ENCODE measurements around the gene CTNNB1. TPM values are rescaled to one million over a fixed set of nuclear protein-coding genes. Genes with fewer than 3 reads are reported as not detected.

The CTNNB1 gene
- total RNA-seq, 1 experiment from 2014 or later, result 186 TPM

DNA sequence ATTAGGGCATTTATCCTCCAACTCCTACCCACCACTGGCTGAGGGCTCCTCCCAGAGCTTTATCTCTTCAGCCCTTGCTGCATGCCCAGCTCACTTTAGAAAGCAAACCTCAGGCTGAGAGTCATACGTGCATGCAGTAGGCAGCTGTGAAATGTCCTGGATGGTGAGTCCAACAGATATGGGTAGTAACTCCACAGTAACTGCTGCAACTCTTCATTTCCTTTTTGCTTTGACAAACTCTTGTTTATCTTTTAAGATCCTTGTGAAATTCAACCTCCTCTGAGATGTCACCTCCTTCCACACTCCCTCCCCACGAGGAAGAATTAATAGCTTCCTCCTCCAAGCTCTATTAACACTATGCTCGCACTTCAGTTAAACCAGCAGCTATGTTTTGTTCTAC is 35.9 kb upstream of the CTNNB1 start:
- no peak overlapping the region for H3K4me3 ChIP-seq (ENCODE audit: low read depth in 2 of 2, low read length in 2 of 2)
- no peak for DNase-seq (ENCODE audit: low read depth, low spot score)
- no peaks in the 10 kb centered on the region for H3K4me1 ChIP-seq (ENCODE audit: control insufficient read depth, insufficient read depth, low read length)
- no peak overlapping the region for H3K27ac ChIP-seq (ENCODE audit: low read length)
- no peak for TF ChIP-seq POLR2AphosphoS5 (IDR thresholded peaks at IDR 0.05; ENCODE audit: low read depth, low read length)
- TF ChIP-seq SIN3A (IDR thresholded peaks at IDR 0.05; ENCODE audit: borderline replicate concordance, insufficient read depth, low read depth, low read length), result no peak
- TF ChIP-seq CTCF (IDR thresholded peaks at IDR 0.05), result no peak
- TF ChIP-seq, protein P1, sequence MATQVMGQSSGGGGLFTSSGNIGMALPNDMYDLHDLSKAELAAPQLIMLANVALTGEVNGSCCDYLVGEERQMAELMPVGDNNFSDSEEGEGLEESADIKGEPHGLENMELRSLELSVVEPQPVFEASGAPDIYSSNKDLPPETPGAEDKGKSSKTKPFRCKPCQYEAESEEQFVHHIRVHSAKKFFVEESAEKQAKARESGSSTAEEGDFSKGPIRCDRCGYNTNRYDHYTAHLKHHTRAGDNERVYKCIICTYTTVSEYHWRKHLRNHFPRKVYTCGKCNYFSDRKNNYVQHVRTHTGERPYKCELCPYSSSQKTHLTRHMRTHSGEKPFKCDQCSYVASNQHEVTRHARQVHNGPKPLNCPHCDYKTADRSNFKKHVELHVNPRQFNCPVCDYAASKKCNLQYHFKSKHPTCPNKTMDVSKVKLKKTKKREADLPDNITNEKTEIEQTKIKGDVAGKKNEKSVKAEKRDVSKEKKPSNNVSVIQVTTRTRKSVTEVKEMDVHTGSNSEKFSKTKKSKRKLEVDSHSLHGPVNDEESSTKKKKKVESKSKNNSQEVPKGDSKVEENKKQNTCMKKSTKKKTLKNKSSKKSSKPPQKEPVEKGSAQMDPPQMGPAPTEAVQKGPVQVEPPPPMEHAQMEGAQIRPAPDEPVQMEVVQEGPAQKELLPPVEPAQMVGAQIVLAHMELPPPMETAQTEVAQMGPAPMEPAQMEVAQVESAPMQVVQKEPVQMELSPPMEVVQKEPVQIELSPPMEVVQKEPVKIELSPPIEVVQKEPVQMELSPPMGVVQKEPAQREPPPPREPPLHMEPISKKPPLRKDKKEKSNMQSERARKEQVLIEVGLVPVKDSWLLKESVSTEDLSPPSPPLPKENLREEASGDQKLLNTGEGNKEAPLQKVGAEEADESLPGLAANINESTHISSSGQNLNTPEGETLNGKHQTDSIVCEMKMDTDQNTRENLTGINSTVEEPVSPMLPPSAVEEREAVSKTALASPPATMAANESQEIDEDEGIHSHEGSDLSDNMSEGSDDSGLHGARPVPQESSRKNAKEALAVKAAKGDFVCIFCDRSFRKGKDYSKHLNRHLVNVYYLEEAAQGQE (IDR thresholded peaks at IDR 0.05; ENCODE audit: insufficient read depth in 1 of 2, low read depth in 2 of 2, low read length in 1 of 2), result no peak
- no peak for TF ChIP-seq TCF7L2 (IDR thresholded peaks at IDR 0.05; ENCODE audit: low read depth, low read length)
- H3K9me3 ChIP-seq (ENCODE audit: control insufficient read depth, insufficient read depth, low read depth, low read length), result no peaks in the 10 kb centered on the region
- CTCF ChIA-PET, result no interaction called here
- intact Hi-C loops (cut with micrococcal nuclease; ENCODE audit: unreplicated experiment) (no loop called here), in situ Hi-C loops (cut with HindIII; ENCODE audit: low pct_unique_long_range_greater_than_20kb, low sequenced_read_pairs) (no loop called here)
- POLR2A ChIA-PET, result no interaction called here
- ATAC-seq, result no peak
- H3K36me3 ChIP-seq (ENCODE audit: control insufficient read depth, insufficient read depth, low read length), result no peaks in the 10 kb centered on the region
- no TSS peak for BruUV-seq (replicated peaks)
- no peaks in the 10 kb centered on the region for H3K27me3 ChIP-seq (ENCODE audit: control insufficient read depth, insufficient read depth, low read length)

DNA sequence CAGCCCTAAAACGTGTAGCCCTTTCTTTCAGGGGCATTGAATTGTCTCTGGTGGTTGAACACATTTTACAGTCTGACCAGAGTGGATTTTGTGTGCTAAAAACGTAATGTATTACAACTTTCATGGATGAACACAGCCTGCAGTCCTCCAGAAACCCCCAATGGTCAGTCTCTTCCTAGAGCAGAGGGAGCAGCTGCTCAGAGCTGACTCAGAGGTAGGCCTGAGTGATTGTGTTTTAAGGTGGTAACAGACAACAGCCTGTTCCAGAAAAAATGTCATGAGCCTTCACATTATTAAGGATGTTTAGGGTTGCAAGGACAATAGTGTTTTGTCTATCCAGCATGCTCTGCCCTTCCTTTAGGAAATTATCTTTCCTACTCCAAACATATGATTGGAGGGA is 34.5 kb upstream of the CTNNB1 start:
- H3K9me3 ChIP-seq (ENCODE audit: control insufficient read depth, insufficient read depth, low read depth, low read length), result no peaks in the 10 kb centered on the region
- intact Hi-C loops (cut with micrococcal nuclease; ENCODE audit: unreplicated experiment), result no loop called here
- no TSS peak for BruUV-seq (replicated peaks)

More for the DNA sequence above, 34.5 kb upstream of the CTNNB1 start:
- in situ Hi-C loops (cut with HindIII; ENCODE audit: low pct_unique_long_range_greater_than_20kb, low sequenced_read_pairs), result no loop called here
- H3K4me3 ChIP-seq (ENCODE audit: low read depth in 2 of 2, low read length in 2 of 2), result no peak overlapping the region
- H3K36me3 ChIP-seq (ENCODE audit: control insufficient read depth, insufficient read depth, low read length), result no peaks in the 10 kb centered on the region
- ChIA-PET CTCF (no interaction called here), POLR2A (no interaction called here)
- ATAC-seq (no peak), DNase-seq (ENCODE audit: low read depth, low spot score) (no peak)
- H3K27me3 ChIP-seq (ENCODE audit: control insufficient read depth, insufficient read depth, low read length), result no peaks in the 10 kb centered on the region
- H3K4me1 ChIP-seq (ENCODE audit: control insufficient read depth, insufficient read depth, low read length), result no peaks in the 10 kb centered on the region
- no peak overlapping the region for H3K27ac ChIP-seq (ENCODE audit: low read length)
- TF ChIP-seq CTCF (IDR thresholded peaks at IDR 0.05), result no peak
- no peak for TF ChIP-seq SIN3A (IDR thresholded peaks at IDR 0.05; ENCODE audit: borderline replicate concordance, insufficient read depth, low read depth, low read length)
- TF ChIP-seq, protein P1 (IDR thresholded peaks at IDR 0.05; ENCODE audit: insufficient read depth in 1 of 2, low read depth in 2 of 2, low read length in 1 of 2), result no peak
- no peak for TF ChIP-seq POLR2AphosphoS5 (IDR thresholded peaks at IDR 0.05; ENCODE audit: low read depth, low read length)
- no peak for TF ChIP-seq TCF7L2 (IDR thresholded peaks at IDR 0.05; ENCODE audit: low read depth, low read length)
